ENCODE data around the gene ADCY3.
"Not testable (repeated sequence)": the region's sequence is repeated elsewhere in the genome, so short reads cannot be mapped to it uniquely, and the experiment has no call there.

The ADCY3 gene

GRCh38 chr2:24844023-24844685 lies 75.9 kb downstream of the ADCY3 start:
- DNase-seq (ENCODE audit: low read depth in 2 of 2) = no peak

- no peak for DNase-seq (ENCODE audit: low read depth in 2 of 2)
Observed at GRCh38 chr2:24843330-24843860, 76.6 kb downstream of the ADCY3 start.

GRCh38 chr2:24842081-24843050 lies 77.7 kb downstream of the ADCY3 start:
- no peak for DNase-seq (ENCODE audit: low read depth in 2 of 2)

GRCh38 chr2:24840962-24841945 lies 78.8 kb downstream of the ADCY3 start:
- DNase-seq (ENCODE audit: low read depth in 2 of 2) = no peak

GRCh38 chr2:24840164-24840869 lies 79.7 kb downstream of the ADCY3 start:
- no peak for DNase-seq (ENCODE audit: low read depth in 2 of 2)

- DNase-seq (ENCODE audit: low read depth in 2 of 2) = no peak
Observed at GRCh38 chr2:24839729-24840128, 80.3 kb downstream of the ADCY3 start.

- no peak for DNase-seq (ENCODE audit: low read depth in 2 of 2)
Observed at GRCh38 chr2:24838541-24838940, 81.5 kb downstream of the ADCY3 start.

GRCh38 chr2:24837996-24838513 lies 82.0 kb downstream of the ADCY3 start:
- no peak for DNase-seq (ENCODE audit: low read depth in 2 of 2)

- DNase-seq (ENCODE audit: low read depth in 2 of 2) = no peak
Observed at GRCh38 chr2:24836706-24837105, 83.3 kb downstream of the ADCY3 start.

- no peak for DNase-seq (ENCODE audit: low read depth in 2 of 2)
Observed at GRCh38 chr2:24836206-24836605, 83.8 kb downstream of the ADCY3 start.

- not testable (repeated sequence) for DNase-seq (ENCODE audit: low read depth in 2 of 2)
Observed at GRCh38 chr2:24835411-24835810, 84.6 kb downstream of the ADCY3 start.

- DNase-seq (ENCODE audit: low read depth in 2 of 2) = no peak
Observed at GRCh38 chr2:24834733-24835395, 85.2 kb downstream of the ADCY3 start.

GRCh38 chr2:24833821-24834732 lies 86.0 kb downstream of the ADCY3 start:
- no peak for DNase-seq (ENCODE audit: low read depth in 2 of 2)

- DNase-seq (ENCODE audit: low read depth in 2 of 2) = no peak
Observed at GRCh38 chr2:24832931-24833701, 86.9 kb downstream of the ADCY3 start.

GRCh38 chr2:24832521-24832920 lies 87.5 kb downstream of the ADCY3 start:
- DNase-seq (ENCODE audit: low read depth in 2 of 2) = no peak

- no peak for DNase-seq (ENCODE audit: low read depth in 2 of 2)
Observed at GRCh38 chr2:24832073-24832461, 88.0 kb downstream of the ADCY3 start.

- no peak for DNase-seq (ENCODE audit: low read depth in 2 of 2)
Observed at GRCh38 chr2:24831221-24832072, 88.6 kb downstream of the ADCY3 start.
